RWPE1 (cell line): ENCODE measurements around the gene CAMK1G.

ENCODE experiments used
- CTCF ChIA-PET: fragments of 350-600 bp; sonication (Branson Sonifier 250); formaldehyde crosslinking; extraction: SDS; loops from one replicate; lab custom pipeline; 2021; lab: Yijun Ruan, JAX
- POLR2A ChIA-PET: fragments of 400-600 bp; formaldehyde crosslinking; extraction: SDS; loops from one replicate; lab custom pipeline; 2020; ENCODE audit warnings: antibody characterized with exemption; ENCODE audit not compliant: low non-redundant PET; lab: Yijun Ruan, JAX
- DNase-seq: peaks from one replicate; pipeline ENCODE4 v3.0.0; 2012; ENCODE audit warnings: low spot score
- H3K27ac ChIP-seq: fragments of 450-650 bp; 2 replicates; pipeline ENCODE4 v1.5.1; 2017
- CTCF ChIP-seq: fragments of 450-650 bp; conservative IDR thresholded peaks from 2 replicates; pipeline ENCODE4 v1.5.1; 2017; ENCODE audit warnings: low read depth, mild to moderate bottlenecking

Gene CAMK1G

DNA sequence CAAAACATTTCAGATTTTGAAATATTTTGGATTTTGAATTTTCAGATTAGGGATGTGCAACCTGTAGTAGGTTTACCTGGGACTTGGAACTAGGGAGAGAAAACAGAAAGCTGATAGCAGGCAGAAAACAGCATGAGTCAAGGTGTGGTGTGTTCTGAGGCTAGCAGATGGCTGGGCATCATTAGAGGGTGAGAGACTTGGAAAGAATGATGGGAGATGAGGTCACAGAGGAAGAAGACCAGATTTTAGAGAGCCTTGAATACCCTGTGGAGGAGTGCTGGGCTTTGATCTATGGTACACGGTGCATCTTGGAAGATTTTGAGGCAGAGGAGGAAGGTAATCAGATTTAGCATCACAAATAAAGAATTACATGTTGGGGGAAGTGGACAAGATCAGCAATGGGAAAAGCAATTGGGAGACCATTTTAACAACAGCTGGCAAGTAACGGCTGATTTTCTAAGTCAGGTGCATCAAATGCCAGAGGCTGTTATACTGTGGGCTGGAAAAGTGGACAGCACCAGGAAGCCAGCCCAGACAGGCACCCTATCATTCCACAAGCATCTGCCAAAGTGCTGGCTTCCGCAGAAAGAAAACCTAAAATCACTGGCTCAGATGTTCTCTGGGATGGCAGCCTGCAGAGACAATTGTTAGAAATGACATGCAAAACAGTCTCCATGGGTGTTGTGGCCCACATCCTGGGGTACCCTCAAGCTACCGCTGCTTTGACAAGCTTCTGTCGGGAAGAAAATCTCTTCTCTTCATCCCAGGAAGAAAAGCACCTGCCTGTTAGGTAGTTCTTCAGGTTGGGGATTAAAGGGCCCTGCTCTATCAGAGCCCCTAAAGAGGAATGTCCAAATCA lies 30.9 kb upstream of the CAMK1G start:
- TF ChIP-seq CTCF = no peak
- POLR2A ChIA-PET = no interaction called here
- DNase-seq = no peak
- no peak overlapping the region for H3K27ac ChIP-seq
- CTCF ChIA-PET = no interaction called here

DNA sequence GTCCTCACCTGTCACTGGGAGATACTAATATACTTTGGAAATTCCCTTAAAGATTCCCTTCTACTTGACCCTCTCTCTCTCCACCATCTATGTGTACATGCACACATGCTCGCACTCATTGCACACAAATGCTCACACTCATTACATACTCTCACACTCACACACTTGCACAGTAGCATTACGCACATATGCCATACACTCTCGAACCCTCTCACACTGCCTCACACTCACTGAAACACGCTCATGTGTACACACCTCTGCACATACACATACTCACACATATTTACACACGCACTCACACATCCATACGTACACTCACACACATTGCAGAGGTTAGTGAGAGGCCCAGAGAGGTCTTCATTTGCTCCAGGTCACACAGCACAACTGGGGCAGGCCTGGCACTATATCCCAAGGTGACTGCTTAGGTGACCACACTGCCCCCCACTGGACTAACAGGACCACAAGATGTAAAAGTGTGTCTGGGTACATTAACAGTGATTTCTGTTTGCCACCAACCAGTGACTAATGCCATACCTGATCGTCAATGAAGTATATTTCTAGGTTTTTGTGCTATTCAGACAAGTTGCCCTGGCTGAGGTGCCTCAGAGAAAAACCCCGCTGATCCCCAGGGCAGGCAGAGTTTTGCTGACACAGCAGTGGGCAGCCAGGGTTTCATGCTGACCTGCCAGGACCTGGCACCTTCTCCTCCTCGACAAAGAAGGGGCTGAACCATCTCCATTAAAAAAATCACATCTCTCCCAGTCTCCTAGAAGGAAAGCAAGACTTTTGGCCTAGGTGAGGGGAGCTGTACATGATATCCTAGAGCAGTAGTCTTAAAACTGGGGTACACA lies 28.5 kb upstream of the CAMK1G start:
- H3K27ac ChIP-seq = no peak overlapping the region
- POLR2A ChIA-PET = no interaction called here
- CTCF ChIA-PET = no interaction called here
- TF ChIP-seq CTCF = no peak
- DNase-seq = no peak

GRCh38 chr1:209556162-209556690 lies 27.3 kb upstream of the CAMK1G start:
- no peak for TF ChIP-seq CTCF
- no peak for DNase-seq
- POLR2A ChIA-PET = no interaction called here
- CTCF ChIA-PET = interaction anchor here (0.6 kb wide), 1 partner anchor 30 kb away, joined by 3 read pairs; no protein-coding TSS in a partner anchor
- H3K27ac ChIP-seq = no peak overlapping the region

- ChIA-PET POLR2A (no interaction called here), CTCF (interaction anchor here (0.6 kb wide), 3 partner anchors 9 to 1148 kb away, joined by 3 read pairs; no protein-coding TSS in a partner anchor)
- TF ChIP-seq CTCF = no peak
- no peak for DNase-seq
- no peak overlapping the region for H3K27ac ChIP-seq
Measured at GRCh38 chr1:209557221-209557620, 26.3 kb upstream of the CAMK1G start.

DNA sequence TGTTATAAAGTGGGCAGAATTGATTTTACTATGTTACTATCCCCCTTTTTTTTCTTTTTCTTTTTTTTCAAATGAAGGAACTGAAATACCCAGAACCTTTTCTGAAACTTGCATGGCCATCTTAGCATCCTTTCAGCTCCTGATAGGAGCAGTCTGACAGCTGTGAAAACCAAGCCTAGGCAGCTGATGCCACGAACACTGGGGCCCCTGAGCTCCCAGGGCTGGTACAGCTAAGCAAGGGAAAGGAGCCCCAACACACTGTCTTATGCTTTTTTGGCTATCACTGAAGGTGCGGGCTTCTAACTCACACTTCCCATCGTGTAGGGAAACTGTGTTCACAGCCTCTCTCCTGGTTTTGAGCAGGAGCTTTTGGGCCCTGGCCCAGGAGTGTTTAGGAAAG lies 23.0 kb upstream of the CAMK1G start:
- no peak for TF ChIP-seq CTCF
- ChIA-PET POLR2A (no interaction called here), CTCF (interaction anchor here (0.6 to 1.2 kb wide), 4 partner anchors 9 to 411 kb away, joined by 3 to 4 read pairs (median 4); no protein-coding TSS in a partner anchor)
- H3K27ac ChIP-seq = no peak overlapping the region
- DNase-seq = no peak

- DNase-seq = no peak
Measured at GRCh38 chr1:209560952-209561351, 22.6 kb upstream of the CAMK1G start.

More at GRCh38 chr1:209560952-209561351, 22.6 kb upstream of the CAMK1G start:
- H3K27ac ChIP-seq = no peak overlapping the region
- ChIA-PET CTCF (interaction anchor here (0.6 to 1.2 kb wide), 4 partner anchors 8 to 411 kb away, joined by 3 to 4 read pairs (median 4); no protein-coding TSS in a partner anchor), POLR2A (no interaction called here)
- TF ChIP-seq CTCF = no peak
